Superior temporal gyrus (tissue), 1 donor: ENCODE measurements around the gene RFESD.
A peak's percentile ranks its signal among the peaks of the same experiment; 100 is the strongest.
"Not testable (repeated sequence)": the region's sequence is repeated elsewhere in the genome, so short reads cannot be mapped to it uniquely, and the experiment has no call there.

Experiments used
- DNase-seq: peaks from one replicate; pipeline ENCODE4 v3.0.0-alpha.2; 2016; ENCODE audit errors: extremely low spot score

The RFESD gene

GRCh38 chr5:95664204-95664786, 17.7 kb downstream of the RFESD start:
- peak; percentile 90 for DNase-seq

GRCh38 chr5:95667061-95667618, 20.6 kb downstream of the RFESD start:
- DNase-seq: no peak

GRCh38 chr5:95667678-95668077, 21.1 kb downstream of the RFESD start:
- no peak for DNase-seq

- DNase-seq: no peak
Measured at GRCh38 chr5:95668216-95668615, 21.6 kb downstream of the RFESD start.

- DNase-seq: no peak
Measured at GRCh38 chr5:95668728-95669127, 22.2 kb downstream of the RFESD start.

GRCh38 chr5:95669540-95669939, 23.0 kb downstream of the RFESD start:
- peak; percentile 75 for DNase-seq

GRCh38 chr5:95669985-95670384, 23.4 kb downstream of the RFESD start:
- no peak for DNase-seq

GRCh38 chr5:95670568-95670967, 24.0 kb downstream of the RFESD start:
- DNase-seq: no peak

GRCh38 chr5:95671826-95672225, 25.2 kb downstream of the RFESD start:
- DNase-seq: no peak

GRCh38 chr5:95672641-95673040, 26.1 kb downstream of the RFESD start:
- no peak for DNase-seq

GRCh38 chr5:95673081-95673480, 26.5 kb downstream of the RFESD start:
- DNase-seq: no peak

GRCh38 chr5:95682891-95683290, 36.3 kb downstream of the RFESD start, which contains the start of gene SPATA9:
Gene SPATA9, minus strand, starts transcription at chr5:95682991. Its CDS starts 137 bp downstream, at chr5:95682854.
- no peak for DNase-seq

- DNase-seq: no peak
Measured at GRCh38 chr5:95684361-95684760, 37.8 kb downstream of the RFESD start.

GRCh38 chr5:95686651-95687050, 40.1 kb downstream of the RFESD start:
- no peak for DNase-seq

- no peak for DNase-seq
Measured at GRCh38 chr5:95689680-95690079, 43.1 kb downstream of the RFESD start.

GRCh38 chr5:95690333-95690732, 43.8 kb downstream of the RFESD start:
- DNase-seq: no peak

GRCh38 chr5:95697781-95698681, 51.5 kb downstream of the RFESD start:
- no peak for DNase-seq

- no peak for DNase-seq
Measured at GRCh38 chr5:95699337-95699736, 52.8 kb downstream of the RFESD start.

- DNase-seq: no peak
Measured at GRCh38 chr5:95701074-95701473, 54.5 kb downstream of the RFESD start.

GRCh38 chr5:95704150-95704549, 57.6 kb downstream of the RFESD start:
- peak; percentile 49 for DNase-seq

- not testable (repeated sequence) for DNase-seq
Measured at GRCh38 chr5:95706196-95706595, 59.6 kb downstream of the RFESD start.

GRCh38 chr5:95707055-95707454, 60.5 kb downstream of the RFESD start:
- DNase-seq: no peak
